AG20443 (cell line): ENCODE results near the gene HOOK2.
A peak's percentile ranks its signal among the peaks of the same experiment; 100 is the strongest.
"Not testable (repeated sequence)": the region's sequence is repeated elsewhere in the genome, so short reads cannot be mapped to it uniquely, and the experiment has no call there.

Source experiments
- DNase-seq: peaks from one replicate; pipeline ENCODE4 v3.0.0; 2012; ENCODE audit warnings: low spot score, mixed read lengths

HOOK2 gene

DNA sequence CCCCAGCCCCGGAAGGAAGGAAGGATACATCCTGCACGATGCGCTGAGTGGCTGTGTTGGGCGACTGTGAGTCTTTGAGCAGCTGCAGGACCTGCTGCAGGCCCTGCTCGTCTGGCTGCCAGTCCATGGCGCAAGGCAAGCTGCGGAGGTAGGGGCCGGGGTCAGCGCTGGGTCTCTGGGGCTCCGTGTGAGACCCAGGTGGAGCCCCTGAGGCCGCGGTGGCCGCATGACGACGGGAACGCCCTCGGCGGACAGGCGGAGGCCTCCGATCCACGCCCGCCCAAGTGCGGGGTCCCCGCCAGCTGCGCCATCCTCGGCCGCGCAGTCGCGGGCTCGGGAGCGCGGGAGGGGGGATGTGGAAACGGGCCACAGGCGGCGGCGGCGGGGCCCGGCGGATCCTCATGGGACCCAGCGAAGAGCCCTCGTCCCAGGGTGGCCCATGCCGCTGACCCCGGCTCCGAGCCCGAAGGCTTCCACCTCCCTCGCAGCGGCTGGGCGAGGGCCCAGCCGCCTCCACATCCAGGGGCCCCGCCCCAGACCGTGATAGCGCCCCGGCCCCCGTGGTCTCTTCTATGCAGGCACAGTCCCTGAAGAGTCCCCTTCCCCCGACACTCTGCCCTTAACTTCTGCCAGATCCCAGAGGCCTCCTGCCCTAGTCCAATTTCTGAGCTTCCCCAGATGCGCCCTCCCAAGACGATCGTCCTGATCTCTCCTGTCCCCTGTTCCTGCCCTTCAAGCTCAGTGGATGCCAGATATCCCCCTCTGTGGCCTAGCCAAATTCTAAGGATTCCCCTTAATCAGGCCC lies 54.3 kb downstream of the HOOK2 start:
- peak; percentile 47 for DNase-seq

DNA sequence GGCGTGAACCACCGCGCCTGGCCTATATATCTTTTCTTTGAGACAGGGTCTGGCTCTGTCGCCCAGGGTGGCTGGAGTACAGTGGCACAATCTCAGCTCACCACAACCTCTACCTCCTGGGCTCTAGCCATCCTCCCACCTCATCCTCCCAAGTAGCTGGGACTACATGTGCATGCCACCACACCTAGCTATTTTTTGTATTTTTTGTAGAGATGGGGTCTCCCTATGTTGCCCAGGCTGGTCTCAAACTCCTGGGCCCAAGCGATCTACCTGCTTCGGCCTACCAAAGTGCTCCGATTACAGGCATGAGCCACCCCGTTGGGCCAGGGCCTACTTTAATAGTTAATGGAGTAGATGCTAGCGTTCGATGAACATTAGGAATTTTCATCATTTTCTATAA lies 55.1 kb downstream of the HOOK2 start:
- DNase-seq: no peak

DNA sequence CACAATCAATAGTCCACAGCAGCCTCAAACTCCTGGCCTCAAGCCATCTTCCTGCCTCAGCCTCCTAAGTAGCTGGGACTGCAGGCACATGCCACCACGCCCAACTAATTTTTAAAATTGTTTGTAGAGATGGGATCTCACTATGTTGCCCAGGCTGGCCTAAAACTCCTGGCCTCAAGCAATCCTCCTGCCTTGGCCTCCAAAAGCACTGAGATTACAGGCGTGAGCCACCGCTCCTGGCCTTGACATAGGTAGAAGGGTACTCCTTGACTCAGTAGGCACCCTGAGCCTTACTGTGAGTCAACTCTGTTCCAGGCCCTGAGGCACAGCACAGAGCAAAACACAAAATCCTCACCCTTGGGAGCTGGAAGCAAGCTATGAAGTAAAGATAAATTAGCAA lies 59.4 kb downstream of the HOOK2 start:
- no peak for DNase-seq

DNA sequence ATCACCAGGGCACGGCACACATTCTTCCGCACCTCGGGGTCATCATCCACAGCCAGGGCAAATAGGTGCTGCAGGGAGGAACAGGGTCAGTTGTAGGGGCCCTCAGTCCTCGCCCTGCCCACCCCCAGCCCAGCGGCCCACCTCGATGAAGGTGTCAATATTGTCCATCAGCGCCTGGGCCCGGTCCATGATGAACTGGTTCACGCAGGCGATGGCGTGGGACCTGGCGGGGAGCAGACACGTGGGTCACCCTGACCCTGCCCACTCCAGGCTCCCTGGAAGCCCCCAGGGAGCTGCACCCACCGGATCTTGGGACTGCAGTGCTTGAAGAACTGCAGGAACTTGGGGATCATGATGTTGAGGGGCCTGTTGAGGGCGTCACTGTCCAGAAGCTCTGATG lies 60.2 kb downstream of the HOOK2 start:
- no peak for DNase-seq

DNA sequence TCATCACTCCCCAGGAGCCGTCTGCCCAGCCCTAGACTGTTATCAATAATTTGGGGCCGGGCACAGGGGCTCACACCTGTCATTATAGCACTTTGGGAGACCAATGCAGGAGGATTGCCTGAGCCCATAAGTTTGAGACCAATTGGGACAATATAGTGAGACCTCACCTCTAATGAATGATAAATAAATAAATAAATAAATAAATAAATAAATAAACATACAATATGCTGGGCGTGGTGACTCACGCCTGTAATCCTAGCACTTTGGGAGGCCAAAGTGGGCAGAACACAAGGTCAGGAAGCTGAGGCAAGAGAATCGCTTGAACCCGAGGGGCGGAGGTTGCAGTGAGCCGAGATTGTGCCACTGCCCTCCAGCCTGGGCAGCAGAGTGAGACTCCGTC lies 62.0 kb downstream of the HOOK2 start:
- not testable (repeated sequence) for DNase-seq
